SK-N-SH (cell line): Measurements from ENCODE around the gene ASPG. TPM values are rescaled to one million over a fixed set of nuclear protein-coding genes. Genes with fewer than 3 reads are reported as not detected.

ENCODE experiments used
- CTCF ChIA-PET: fragments of 300-600, 350-600 bp; formaldehyde crosslinking; extraction: SDS; loops from one replicate; lab custom pipeline; 2021; lab: Yijun Ruan, JAX
- POLR2A ChIA-PET: fragments of 350-600 bp; sonication (Branson Sonifier 250); formaldehyde crosslinking; extraction: SDS; loops from one replicate; lab custom pipeline; 2020; ENCODE audit warnings: antibody characterized with exemption, inconsistent platforms; lab: Yijun Ruan, JAX
- DNase-seq: peaks from one replicate; pipeline ENCODE4 v3.0.0; 2012
- H2AFZ ChIP-seq: fragments of 200-600 bp; sonication (generic); 2 replicates; pipeline ENCODE4 v1.8.1; 2016; ENCODE audit warnings: antibody characterized with exemption, mild to moderate bottlenecking, low read depth
- H3F3A ChIP-seq: fragments of 200-600 bp; sonication (generic); replicated peaks from 2 replicates; pipeline ENCODE3; 2016; ENCODE audit warnings: antibody characterized with exemption, mild to moderate bottlenecking; ENCODE audit not compliant: insufficient read depth
- H3K27ac ChIP-seq, 2 experiments: fragments of 200-500 bp in 1 of 2; fragments of 200-600 bp in 1 of 2; sonication (Bioruptor generic) in 1 of 2; sonication (generic), shearing (Covaris generic) in 1 of 2; 2 replicates each; pipeline versions ENCODE4 v1.5.1 to v1.6.1; 2014 to 2016; ENCODE audit warnings: low read depth in 2 of 2, inconsistent platforms in 1 of 2, low read length in 1 of 2, mild to moderate bottlenecking in 1 of 2, mixed read lengths in 1 of 2
- H3K27me3 ChIP-seq: fragments of 200-600 bp; sonication (generic), shearing (Covaris generic); 2 replicates; pipeline ENCODE4 v1.6.1; 2016; ENCODE audit warnings: mixed run types; ENCODE audit not compliant: insufficient read depth
- H3K36me3 ChIP-seq, 2 experiments: fragments of 200-500 bp in 1 of 2; fragments of 200-600 bp in 1 of 2; sonication (Bioruptor generic) in 1 of 2; sonication (generic) in 1 of 2; replicated peaks in 1 of 2; 2 replicates each; pipeline versions ENCODE3 to v1.5.1; 2014 to 2016; ENCODE audit warnings: low read length in 1 of 2, mild to moderate bottlenecking in 1 of 2; ENCODE audit not compliant: insufficient read depth in 2 of 2, control insufficient read depth in 1 of 2
- H3K4me1 ChIP-seq, 2 experiments: fragments of 200-500 bp in 1 of 2; fragments of 200-600 bp in 1 of 2; sonication (Bioruptor generic) in 1 of 2; sonication (generic), shearing (Covaris generic) in 1 of 2; 2 replicates each; pipeline versions ENCODE4 v1.5.1 to v1.6.1; 2014 to 2016; ENCODE audit warnings: low read depth in 1 of 2, low read length in 1 of 2, mixed run types in 1 of 2; ENCODE audit not compliant: insufficient read depth in 2 of 2, control insufficient read depth in 1 of 2
- H3K4me2 ChIP-seq: fragments of 200-600 bp; sonication (generic), shearing (Covaris generic); 2 replicates; pipeline ENCODE4 v1.6.1; 2017; ENCODE audit warnings: mixed run types
- H3K4me3 ChIP-seq, 2 experiments: fragments of 200-500 bp in 1 of 2; fragments of 200-600 bp in 1 of 2; sonication (Bioruptor generic) in 1 of 2; sonication (generic), shearing (Covaris generic) in 1 of 2; 2 replicates each; pipeline versions ENCODE4 v1.5.1 to v1.8.1; 2014 to 2016; ENCODE audit warnings: low read depth in 2 of 2, inconsistent platforms in 1 of 2, low read length in 1 of 2, mild to moderate bottlenecking in 1 of 2, mixed read lengths in 1 of 2, moderate library complexity in 1 of 2
- H3K79me2 ChIP-seq: fragments of 200-600 bp; sonication (generic); 2 replicates; pipeline ENCODE4 v1.8.1; 2017; ENCODE audit warnings: mild to moderate bottlenecking; ENCODE audit not compliant: insufficient read depth
- H3K9ac ChIP-seq: fragments of 200-600 bp; sonication (generic); 2 replicates; pipeline ENCODE4 v1.6.1; 2017; ENCODE audit warnings: mixed run types
- H3K9me2 ChIP-seq: fragments of 200-600 bp; sonication (generic); 2 replicates; pipeline ENCODE4 v1.6.1; 2017; ENCODE audit warnings: mixed run types
- H3K9me3 ChIP-seq: fragments of 200-600 bp; sonication (generic); 2 replicates; pipeline ENCODE4 v1.6.1; 2017; ENCODE audit warnings: mixed run types, mild to moderate bottlenecking, moderate library complexity
- H4K20me1 ChIP-seq: fragments of 200-600 bp; sonication (generic); 2 replicates; pipeline ENCODE4 v1.6.1; 2017; ENCODE audit warnings: mild to moderate bottlenecking, mixed run types; ENCODE audit not compliant: insufficient read depth
- CHD2 ChIP-seq: fragments of 150-350 bp; IDR thresholded peaks from 2 replicates; pipeline ENCODE4 v1.6.1; 2018; ENCODE audit warnings: low read length; ENCODE audit not compliant: partially characterized antibody
- EZH2phosphoT487 ChIP-seq: fragments of 200-600 bp; sonication (generic); IDR thresholded peaks from 2 replicates; pipeline ENCODE4 v1.6.1; 2017; ENCODE audit warnings: low read depth, mixed run types, mild to moderate bottlenecking, antibody characterized with exemption, moderate library complexity, borderline replicate concordance
- FOSL2 ChIP-seq: IDR thresholded peaks from 2 replicates; pipeline ENCODE4 v1.4.0; 2012; ENCODE audit warnings: low read depth, mild to moderate bottlenecking, moderate library complexity, borderline replicate concordance
- FOXM1 ChIP-seq: IDR thresholded peaks from 2 replicates; pipeline ENCODE4 v1.4.0; 2012; ENCODE audit warnings: low read depth, mild to moderate bottlenecking
- GABPA ChIP-seq: IDR thresholded peaks from 2 replicates; pipeline ENCODE4 v1.4.0; 2012; ENCODE audit warnings: low read depth, mild to moderate bottlenecking
- GATA2 ChIP-seq: sonication (generic); formaldehyde crosslinking; IDR thresholded peaks from 2 replicates; pipeline ENCODE4 v1.5.0; 2020; ENCODE audit warnings: mild to moderate bottlenecking, missing genetic modification reagents
- MXI1 ChIP-seq: IDR thresholded peaks from 2 replicates; pipeline ENCODE4 v1.6.1; 2012; ENCODE audit warnings: mild to moderate bottlenecking, low read depth, low read length, improper control_type of control experiment
- NFIC ChIP-seq: IDR thresholded peaks from 2 replicates; pipeline ENCODE4 v1.4.0; 2012; ENCODE audit warnings: borderline replicate concordance
- NRF1 ChIP-seq: IDR thresholded peaks from 2 replicates; pipeline ENCODE4 v1.6.1; 2012; ENCODE audit warnings: low read depth, mild to moderate bottlenecking, low read length
- RCOR1 ChIP-seq: fragments of 150-350 bp; IDR thresholded peaks from 2 replicates; pipeline ENCODE4 v1.6.1; 2017; ENCODE audit warnings: antibody characterized with exemption, low read length
- RXRA ChIP-seq: IDR thresholded peaks from 2 replicates; pipeline ENCODE4 v1.4.0; 2012; ENCODE audit warnings: low read depth, mild to moderate bottlenecking, borderline replicate concordance
- TCF12 ChIP-seq: IDR thresholded peaks from 2 replicates; pipeline ENCODE4 v1.4.0; 2012
- TEAD4 ChIP-seq: IDR thresholded peaks from 2 replicates; pipeline ENCODE4 v1.4.0; 2012; ENCODE audit warnings: mild to moderate bottlenecking, borderline replicate concordance; ENCODE audit not compliant: insufficient read depth
- WGBS: methylation state at CpG from one replicate; pipeline ENCODE4 v1.1.6; 2017; ENCODE audit warnings: low lambda C conversion rate; 5-methylcytosine and 5-hydroxymethylcytosine counted together
- polyA plus RNA-seq, 3 experiments: library from polyadenylated mRNA; depleted of rRNA; stranded (reverse); fragments of >200 nt; gene quantifications; 2 replicates each; pipeline ENCODE4 v1.2.3, GENCODE V29; 2012
- TF ChIP-seq, protein P1 (sequence below): IDR thresholded peaks from 2 replicates; pipeline ENCODE4 v1.6.1; 2012; ENCODE audit warnings: mild to moderate bottlenecking, low read depth, low read length, moderate library complexity
- TF ChIP-seq, protein P2 (sequence below): fragments of 150-350 bp; IDR thresholded peaks from 2 replicates; pipeline ENCODE4 v1.6.1; 2017; ENCODE audit warnings: antibody characterized with exemption, low read length, low read depth, borderline replicate concordance
- TF ChIP-seq, protein P3 (sequence below): IDR thresholded peaks from 2 replicates; pipeline ENCODE4; 2012

The ASPG gene
- polyA plus RNA-seq, 1 of the 3 experiments (the other 2 are of a cell fraction): not detected

DNA sequence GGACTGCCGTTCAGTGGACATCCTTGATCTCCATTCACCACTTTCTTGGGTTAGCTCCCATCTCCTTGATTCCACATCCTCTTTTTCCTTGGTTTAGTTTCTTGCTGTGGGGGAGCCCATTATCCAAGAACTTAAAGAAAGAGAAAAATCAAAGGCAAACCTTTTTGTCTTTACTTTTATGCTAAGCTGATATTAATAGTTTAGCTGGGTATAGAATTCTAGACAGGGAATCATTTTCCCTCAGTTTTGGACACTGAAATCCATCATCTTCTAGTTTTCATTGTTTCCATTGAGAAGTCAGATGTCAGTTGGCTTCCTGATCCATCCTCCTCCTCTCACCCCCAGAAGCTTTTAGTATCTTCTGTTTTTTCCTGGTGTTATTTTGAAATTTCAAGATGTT is 44.1 kb downstream of the ASPG start:
- CTCF ChIA-PET: interaction anchor here (1.0 to 9.7 kb wide), 12 partner anchors 15 to 436 kb away, joined by 3 to 166 read pairs (median 4); partner anchors contain the start of gene ASPG
- Histone ChIP-seq H3K4me2 (no peak overlapping the region), H3K9ac (no peak overlapping the region), H3K4me1 (peaks cover 0 to 5% of the 10 kb centered on the region in 2 experiments; a peak in 1 of 4 replicates), H3K9me2 (no peaks in the 10 kb centered on the region), H3K9me3 (peaks cover 11% of the 10 kb centered on the region), H3K27ac (no peak overlapping the region), H3K79me2 (no peaks in the 10 kb centered on the region), H3K27me3 (no peaks in the 10 kb centered on the region), H3K4me3 (no peak overlapping the region), H4K20me1 (no peaks in the 10 kb centered on the region)
- no peak for DNase-seq
- 64% methylated on average over 1 of the region's 1 CpG for WGBS
- TF ChIP-seq TEAD4 (no peak), RXRA (no peak), MXI1 (no peak), EZH2phosphoT487 (no peak), NRF1 (no peak), GATA2 (CRISPR knock-in tag) (no peak), FOSL2 (no peak), FOXM1 (no peak), TCF12 (no peak), CHD2 (no peak), GABPA (no peak), NFIC (no peak), RCOR1 (no peak)
- TF ChIP-seq, protein P1, sequence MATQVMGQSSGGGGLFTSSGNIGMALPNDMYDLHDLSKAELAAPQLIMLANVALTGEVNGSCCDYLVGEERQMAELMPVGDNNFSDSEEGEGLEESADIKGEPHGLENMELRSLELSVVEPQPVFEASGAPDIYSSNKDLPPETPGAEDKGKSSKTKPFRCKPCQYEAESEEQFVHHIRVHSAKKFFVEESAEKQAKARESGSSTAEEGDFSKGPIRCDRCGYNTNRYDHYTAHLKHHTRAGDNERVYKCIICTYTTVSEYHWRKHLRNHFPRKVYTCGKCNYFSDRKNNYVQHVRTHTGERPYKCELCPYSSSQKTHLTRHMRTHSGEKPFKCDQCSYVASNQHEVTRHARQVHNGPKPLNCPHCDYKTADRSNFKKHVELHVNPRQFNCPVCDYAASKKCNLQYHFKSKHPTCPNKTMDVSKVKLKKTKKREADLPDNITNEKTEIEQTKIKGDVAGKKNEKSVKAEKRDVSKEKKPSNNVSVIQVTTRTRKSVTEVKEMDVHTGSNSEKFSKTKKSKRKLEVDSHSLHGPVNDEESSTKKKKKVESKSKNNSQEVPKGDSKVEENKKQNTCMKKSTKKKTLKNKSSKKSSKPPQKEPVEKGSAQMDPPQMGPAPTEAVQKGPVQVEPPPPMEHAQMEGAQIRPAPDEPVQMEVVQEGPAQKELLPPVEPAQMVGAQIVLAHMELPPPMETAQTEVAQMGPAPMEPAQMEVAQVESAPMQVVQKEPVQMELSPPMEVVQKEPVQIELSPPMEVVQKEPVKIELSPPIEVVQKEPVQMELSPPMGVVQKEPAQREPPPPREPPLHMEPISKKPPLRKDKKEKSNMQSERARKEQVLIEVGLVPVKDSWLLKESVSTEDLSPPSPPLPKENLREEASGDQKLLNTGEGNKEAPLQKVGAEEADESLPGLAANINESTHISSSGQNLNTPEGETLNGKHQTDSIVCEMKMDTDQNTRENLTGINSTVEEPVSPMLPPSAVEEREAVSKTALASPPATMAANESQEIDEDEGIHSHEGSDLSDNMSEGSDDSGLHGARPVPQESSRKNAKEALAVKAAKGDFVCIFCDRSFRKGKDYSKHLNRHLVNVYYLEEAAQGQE: no peak
- TF ChIP-seq, protein P2, sequence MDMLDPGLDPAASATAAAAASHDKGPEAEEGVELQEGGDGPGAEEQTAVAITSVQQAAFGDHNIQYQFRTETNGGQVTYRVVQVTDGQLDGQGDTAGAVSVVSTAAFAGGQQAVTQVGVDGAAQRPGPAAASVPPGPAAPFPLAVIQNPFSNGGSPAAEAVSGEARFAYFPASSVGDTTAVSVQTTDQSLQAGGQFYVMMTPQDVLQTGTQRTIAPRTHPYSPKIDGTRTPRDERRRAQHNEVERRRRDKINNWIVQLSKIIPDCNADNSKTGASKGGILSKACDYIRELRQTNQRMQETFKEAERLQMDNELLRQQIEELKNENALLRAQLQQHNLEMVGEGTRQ: no peak
- TF ChIP-seq, protein P3, sequence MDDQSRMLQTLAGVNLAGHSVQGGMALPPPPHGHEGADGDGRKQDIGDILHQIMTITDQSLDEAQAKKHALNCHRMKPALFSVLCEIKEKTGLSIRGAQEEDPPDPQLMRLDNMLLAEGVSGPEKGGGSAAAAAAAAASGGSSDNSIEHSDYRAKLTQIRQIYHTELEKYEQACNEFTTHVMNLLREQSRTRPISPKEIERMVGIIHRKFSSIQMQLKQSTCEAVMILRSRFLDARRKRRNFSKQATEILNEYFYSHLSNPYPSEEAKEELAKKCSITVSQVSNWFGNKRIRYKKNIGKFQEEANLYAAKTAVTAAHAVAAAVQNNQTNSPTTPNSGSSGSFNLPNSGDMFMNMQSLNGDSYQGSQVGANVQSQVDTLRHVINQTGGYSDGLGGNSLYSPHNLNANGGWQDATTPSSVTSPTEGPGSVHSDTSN: no peak
- TF ChIP-seq, all 33 proteins: peak for 0
- H2AFZ ChIP-seq: no peak overlapping the region
- POLR2A ChIA-PET: no interaction called here
- no peaks in the 10 kb centered on the region for H3F3A ChIP-seq
- no peaks in the 10 kb centered on the region for H3K36me3 ChIP-seq
